Activated naive CD4-positive, alpha-beta T cell treated with anti-CD3 and anti-CD28 coated beads, Interleukin-2, amount 10 ng/mL, durations not matched to agents 7 days and 5 days (primary cell): Measurements from ENCODE around the gene CTNNA2.

Experiments
- CTCF ChIA-PET: fragments of 350-600 bp; sonication (Branson Sonifier 250); formaldehyde crosslinking; loops from one replicate; lab custom pipeline; 2021; ENCODE audit warnings: antibody characterized with exemption; lab: Charles Lee
- DNase-seq: peaks from one replicate; pipeline ENCODE4 v3.0.0-alpha.2; 2020
- H3K27ac Mint-ChIP-seq: one replicate; pipeline ENCODE4 v1.8.0; 2021; ENCODE audit warnings: mild to moderate bottlenecking, moderate library complexity, mixed read lengths
- H3K27me3 Mint-ChIP-seq: one replicate; pipeline ENCODE4 v1.8.0; 2021; ENCODE audit warnings: mild to moderate bottlenecking, mixed read lengths
- H3K36me3 Mint-ChIP-seq: one replicate; pipeline ENCODE4 v1.8.0; 2021; ENCODE audit warnings: mixed read lengths
- H3K4me1 Mint-ChIP-seq: one replicate; pipeline ENCODE4 v1.8.0; 2021; ENCODE audit warnings: mixed read lengths
- H3K4me3 Mint-ChIP-seq: one replicate; pipeline ENCODE4 v1.8.0; 2021; ENCODE audit warnings: mild to moderate bottlenecking, moderate library complexity, mixed read lengths
- H3K9me3 Mint-ChIP-seq: one replicate; pipeline ENCODE4 v1.8.0; 2021; ENCODE audit warnings: mixed read lengths

The CTNNA2 gene

GRCh38 chr2:80048296-80048695 lies 535.4 kb downstream of the CTNNA2 start:
- CTCF ChIA-PET: no interaction called here
- Mint-ChIP-seq H3K27ac (no peak overlapping the region), H3K4me1 (no peaks in the 10 kb centered on the region), H3K4me3 (no peak overlapping the region), H3K36me3 (no peaks in the 10 kb centered on the region), H3K27me3 (no peaks in the 10 kb centered on the region), H3K9me3 (no peaks in the 10 kb centered on the region)
- no peak for DNase-seq

GRCh38 chr2:80050246-80050645 lies 537.4 kb downstream of the CTNNA2 start:
- Mint-ChIP-seq H3K36me3 (no peaks in the 10 kb centered on the region), H3K9me3 (no peaks in the 10 kb centered on the region), H3K4me3 (no peak overlapping the region), H3K27ac (no peak overlapping the region), H3K27me3 (no peaks in the 10 kb centered on the region), H3K4me1 (no peaks in the 10 kb centered on the region)
- no peak for DNase-seq
- CTCF ChIA-PET: no interaction called here

GRCh38 chr2:80053522-80054345 lies 540.9 kb downstream of the CTNNA2 start:
- H3K36me3 Mint-ChIP-seq: no peaks in the 10 kb centered on the region
- CTCF ChIA-PET: no interaction called here
- H3K4me3 Mint-ChIP-seq: no peak overlapping the region
- H3K27me3 Mint-ChIP-seq: no peaks in the 10 kb centered on the region
- no peaks in the 10 kb centered on the region for H3K4me1 Mint-ChIP-seq
- no peak for DNase-seq
- H3K27ac Mint-ChIP-seq: no peak overlapping the region
- H3K9me3 Mint-ChIP-seq: no peaks in the 10 kb centered on the region

DNA sequence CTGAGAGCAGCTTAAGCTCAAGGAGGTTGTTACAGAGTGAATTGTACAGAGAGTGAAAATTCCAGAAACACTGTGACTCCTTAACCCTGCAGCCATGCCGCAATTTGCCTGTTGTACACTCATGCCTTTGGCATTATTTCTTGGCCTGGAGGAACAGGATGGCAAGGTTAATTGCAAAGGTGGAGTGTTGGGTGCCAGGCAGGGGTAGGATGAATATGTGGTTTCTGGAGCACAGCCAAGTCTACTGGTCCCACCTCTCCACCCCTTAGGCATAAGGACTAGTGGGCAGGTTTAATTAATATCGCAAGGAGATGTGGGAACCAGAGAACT lies 541.5 kb downstream of the CTNNA2 start:
- Mint-ChIP-seq H3K9me3 (no peaks in the 10 kb centered on the region), H3K4me1 (no peaks in the 10 kb centered on the region), H3K4me3 (no peak overlapping the region), H3K27me3 (no peaks in the 10 kb centered on the region), H3K27ac (no peak overlapping the region), H3K36me3 (no peaks in the 10 kb centered on the region)
- DNase-seq: no peak
- CTCF ChIA-PET: no interaction called here

DNA sequence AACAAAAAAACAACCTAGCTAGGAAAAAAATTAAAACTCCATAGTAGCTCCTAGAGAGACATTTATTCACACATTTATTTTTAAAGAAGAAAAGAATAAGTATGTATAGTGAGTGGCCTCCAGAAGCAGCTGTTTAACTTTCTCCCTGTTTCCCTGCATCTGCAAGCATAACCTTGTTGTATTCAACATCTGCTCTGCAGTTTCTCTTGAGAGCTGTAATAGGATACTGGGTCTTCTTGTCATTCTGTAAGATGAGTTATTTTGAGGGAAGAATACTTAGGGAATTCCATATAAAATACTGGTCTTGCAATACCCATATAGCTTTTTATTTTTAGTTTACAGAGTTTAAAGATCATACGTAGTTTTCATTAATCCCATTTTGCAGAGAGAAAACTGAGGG lies 545.1 kb downstream of the CTNNA2 start:
- Mint-ChIP-seq H3K4me3 (no peak overlapping the region), H3K9me3 (no peaks in the 10 kb centered on the region), H3K4me1 (no peaks in the 10 kb centered on the region), H3K27me3 (no peaks in the 10 kb centered on the region), H3K36me3 (no peaks in the 10 kb centered on the region), H3K27ac (no peak overlapping the region)
- CTCF ChIA-PET: no interaction called here
- no peak for DNase-seq

DNA sequence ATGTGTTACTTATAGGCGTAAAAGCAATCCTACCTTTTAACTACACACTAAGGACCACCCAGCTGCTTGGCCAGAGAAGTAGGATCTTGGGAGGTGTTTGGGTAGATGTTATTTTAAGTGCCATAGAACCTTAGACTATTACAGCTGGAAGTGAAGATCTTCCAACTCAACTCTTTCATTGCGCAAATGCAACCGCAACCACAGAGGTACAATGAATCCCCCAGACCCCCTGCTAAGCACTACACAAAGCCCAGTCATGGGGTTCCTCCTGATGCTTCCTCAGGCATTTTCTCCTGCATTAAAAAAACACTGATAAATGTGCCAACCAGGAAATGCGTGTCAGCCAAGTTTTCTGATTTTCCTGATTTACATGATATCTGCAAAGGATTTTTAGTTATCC lies 545.7 kb downstream of the CTNNA2 start:
- H3K36me3 Mint-ChIP-seq: no peaks in the 10 kb centered on the region
- H3K4me1 Mint-ChIP-seq: no peaks in the 10 kb centered on the region
- CTCF ChIA-PET: no interaction called here
- no peak for DNase-seq
- no peak overlapping the region for H3K27ac Mint-ChIP-seq
- H3K9me3 Mint-ChIP-seq: no peaks in the 10 kb centered on the region
- H3K4me3 Mint-ChIP-seq: no peak overlapping the region
- H3K27me3 Mint-ChIP-seq: no peaks in the 10 kb centered on the region

DNA sequence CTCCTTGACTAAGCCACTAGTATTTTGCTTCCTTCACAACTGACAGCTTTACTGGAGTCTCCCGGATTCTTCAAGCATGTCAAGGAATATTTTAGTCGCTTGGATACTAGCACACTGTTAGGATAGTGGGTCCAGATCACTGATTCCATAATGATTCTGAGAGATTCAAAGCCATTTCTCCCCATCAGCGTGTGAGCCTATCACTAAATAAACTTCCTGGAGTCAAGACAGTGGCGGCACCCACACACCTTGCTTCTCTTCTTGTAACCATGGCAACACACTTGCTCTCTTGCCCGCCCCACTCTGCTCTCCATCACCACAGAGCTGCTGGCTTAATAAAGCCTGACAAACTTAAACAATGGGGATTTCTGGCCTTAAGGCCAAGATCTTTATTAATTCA lies 546.6 kb downstream of the CTNNA2 start:
- no peaks in the 10 kb centered on the region for H3K36me3 Mint-ChIP-seq
- CTCF ChIA-PET: no interaction called here
- no peak overlapping the region for H3K27ac Mint-ChIP-seq
- no peak overlapping the region for H3K4me3 Mint-ChIP-seq
- H3K4me1 Mint-ChIP-seq: no peaks in the 10 kb centered on the region
- DNase-seq: no peak
- no peaks in the 10 kb centered on the region for H3K9me3 Mint-ChIP-seq
- no peaks in the 10 kb centered on the region for H3K27me3 Mint-ChIP-seq

DNA sequence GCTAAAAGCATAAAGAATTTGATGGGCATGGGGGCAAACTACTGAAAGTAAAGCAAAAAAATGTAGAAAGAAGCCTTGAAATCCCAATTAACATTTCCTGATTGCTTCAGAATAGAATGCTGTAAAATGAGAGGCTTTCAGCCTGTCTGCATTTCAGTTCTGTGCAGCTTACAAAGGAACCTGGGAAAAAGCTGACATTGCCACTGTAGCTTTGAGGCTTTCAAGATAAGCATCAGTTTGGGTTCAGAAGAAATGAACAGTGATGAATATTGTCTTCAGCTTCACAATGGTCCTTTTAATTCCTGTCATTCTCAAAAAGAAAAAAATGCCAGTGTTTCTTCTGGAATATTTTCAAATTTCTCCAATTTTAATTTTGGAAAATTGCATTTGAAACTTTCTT lies 549.0 kb downstream of the CTNNA2 start:
- no peak overlapping the region for H3K4me3 Mint-ChIP-seq
- no peaks in the 10 kb centered on the region for H3K9me3 Mint-ChIP-seq
- DNase-seq: no peak
- H3K27ac Mint-ChIP-seq: no peak overlapping the region
- H3K36me3 Mint-ChIP-seq: no peaks in the 10 kb centered on the region
- no peaks in the 10 kb centered on the region for H3K27me3 Mint-ChIP-seq
- CTCF ChIA-PET: no interaction called here
- H3K4me1 Mint-ChIP-seq: no peaks in the 10 kb centered on the region

GRCh38 chr2:80062298-80062697 lies 549.4 kb downstream of the CTNNA2 start:
- Mint-ChIP-seq H3K4me1 (no peaks in the 10 kb centered on the region), H3K9me3 (no peaks in the 10 kb centered on the region), H3K4me3 (no peak overlapping the region), H3K27me3 (no peaks in the 10 kb centered on the region), H3K36me3 (no peaks in the 10 kb centered on the region), H3K27ac (no peak overlapping the region)
- CTCF ChIA-PET: no interaction called here
- no peak for DNase-seq

DNA sequence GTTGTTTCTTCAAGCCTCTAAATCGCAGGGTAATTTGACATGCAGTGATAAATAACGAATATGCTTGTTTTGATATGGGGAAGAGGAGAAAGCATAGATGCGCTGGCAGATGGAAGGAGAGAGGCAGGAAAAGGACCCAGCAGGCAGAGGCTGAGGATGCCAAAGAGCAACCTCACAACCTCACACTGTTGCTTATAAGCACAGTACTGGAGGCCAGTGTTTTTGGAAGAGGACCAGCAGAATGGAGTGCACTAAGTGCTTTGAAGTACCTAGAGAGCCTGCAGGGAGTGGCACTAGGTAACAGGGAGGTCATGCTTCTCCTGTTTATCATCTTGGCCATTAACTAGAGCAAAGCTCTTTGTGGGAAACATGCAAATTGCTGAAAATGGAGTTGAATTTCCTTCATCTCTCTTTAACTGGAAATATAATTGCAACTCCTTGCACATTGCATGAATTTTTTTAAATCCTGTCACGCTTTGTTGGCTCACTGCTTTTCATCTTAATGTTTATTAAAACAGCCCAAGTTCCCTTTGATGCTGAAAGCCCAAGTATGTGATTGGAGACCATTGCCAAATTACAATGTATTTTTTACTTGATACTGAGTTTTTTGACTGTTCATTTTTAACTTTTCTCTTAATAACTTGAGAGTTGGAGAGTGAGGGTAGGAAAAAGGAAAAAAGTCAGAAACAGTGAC lies 555.3 kb downstream of the CTNNA2 start:
- Mint-ChIP-seq H3K9me3 (no peaks in the 10 kb centered on the region), H3K36me3 (no peaks in the 10 kb centered on the region), H3K4me1 (no peaks in the 10 kb centered on the region), H3K4me3 (no peak overlapping the region), H3K27me3 (no peaks in the 10 kb centered on the region), H3K27ac (no peak overlapping the region)
- no peak for DNase-seq
- CTCF ChIA-PET: no interaction called here

- CTCF ChIA-PET: interaction anchor here (0.6 kb wide), 1 partner anchor 277 kb away, joined by 6 read pairs; no protein-coding TSS in a partner anchor
Observed at GRCh38 chr2:80070587-80070986, 557.7 kb downstream of the CTNNA2 start.

GRCh38 chr2:80071941-80072340 lies 559.1 kb downstream of the CTNNA2 start:
- CTCF ChIA-PET: no interaction called here

More at GRCh38 chr2:80070587-80070986, 557.7 kb downstream of the CTNNA2 start:
- H3K27me3 Mint-ChIP-seq: no peaks in the 10 kb centered on the region
- no peak for DNase-seq
- no peaks in the 10 kb centered on the region for H3K4me1 Mint-ChIP-seq
- no peak overlapping the region for H3K27ac Mint-ChIP-seq
- no peak overlapping the region for H3K4me3 Mint-ChIP-seq
- no peaks in the 10 kb centered on the region for H3K9me3 Mint-ChIP-seq
- no peaks in the 10 kb centered on the region for H3K36me3 Mint-ChIP-seq

DNA sequence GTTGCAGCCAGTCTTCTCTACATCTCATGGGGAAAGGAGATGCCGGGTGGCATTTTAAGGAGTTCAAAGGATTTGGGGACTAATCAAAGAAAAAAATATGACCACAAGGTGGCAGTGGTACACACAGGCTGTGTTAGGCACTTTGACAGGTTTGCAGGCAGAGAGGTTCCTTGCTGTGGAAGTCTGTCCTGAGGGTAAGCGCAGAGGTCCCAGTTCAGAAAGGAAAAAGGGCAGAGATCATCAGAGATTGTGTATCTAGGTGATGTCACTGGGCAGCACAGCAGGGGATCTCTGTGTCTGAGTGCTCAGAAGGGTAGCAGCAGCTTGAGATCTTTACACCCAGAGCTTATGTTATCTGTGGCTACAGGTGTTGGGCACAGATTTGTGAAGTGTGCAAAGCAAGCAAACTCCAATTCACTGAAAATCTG lies 560.3 kb downstream of the CTNNA2 start:
- CTCF ChIA-PET: no interaction called here
- H3K36me3 Mint-ChIP-seq: no peaks in the 10 kb centered on the region
- DNase-seq: peak; percentile 22

More at GRCh38 chr2:80071941-80072340, 559.1 kb downstream of the CTNNA2 start:
- no peaks in the 10 kb centered on the region for H3K9me3 Mint-ChIP-seq
- no peak for DNase-seq
- no peaks in the 10 kb centered on the region for H3K36me3 Mint-ChIP-seq
- no peaks in the 10 kb centered on the region for H3K27me3 Mint-ChIP-seq
- no peaks in the 10 kb centered on the region for H3K4me1 Mint-ChIP-seq
- H3K27ac Mint-ChIP-seq: no peak overlapping the region
- no peak overlapping the region for H3K4me3 Mint-ChIP-seq

DNA sequence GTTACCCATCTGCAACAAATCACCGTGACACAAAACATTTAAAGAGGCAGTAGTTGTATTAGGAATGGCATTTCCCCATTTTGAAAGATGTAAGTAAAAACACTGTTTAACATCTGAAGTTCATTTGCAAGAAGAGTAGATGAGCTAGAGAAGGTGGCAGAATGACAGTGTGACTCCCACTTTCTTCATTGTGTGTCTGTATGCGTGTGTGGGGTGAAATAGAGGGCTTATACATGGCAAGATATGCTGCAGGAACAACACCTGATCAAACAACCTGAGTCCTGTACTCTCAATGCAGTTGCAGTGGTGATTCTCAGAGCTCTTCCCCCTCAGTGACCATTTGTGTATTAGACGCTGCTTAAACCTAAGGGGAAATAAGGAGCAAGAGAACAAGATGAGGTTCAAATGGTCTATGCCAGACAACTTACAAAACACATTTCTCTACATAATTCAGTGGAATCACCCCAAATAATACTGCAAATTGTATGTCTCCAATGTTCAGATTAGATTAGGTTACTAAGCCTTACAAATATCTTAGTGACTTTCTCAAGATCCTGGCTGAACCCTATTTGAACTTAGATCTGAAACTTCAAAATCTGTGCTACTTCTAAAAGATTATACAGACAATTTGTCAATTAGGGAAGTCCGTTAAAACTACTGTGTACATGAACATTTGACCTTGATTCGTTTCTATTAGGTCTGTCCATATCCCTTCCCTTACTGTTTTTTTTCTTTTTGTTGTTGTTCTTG lies 561.6 kb downstream of the CTNNA2 start:
- no peaks in the 10 kb centered on the region for H3K36me3 Mint-ChIP-seq
- DNase-seq: no peak
- no peak overlapping the region for H3K4me3 Mint-ChIP-seq
- CTCF ChIA-PET: no interaction called here
- H3K9me3 Mint-ChIP-seq: no peaks in the 10 kb centered on the region
- no peak overlapping the region for H3K27ac Mint-ChIP-seq
- no peaks in the 10 kb centered on the region for H3K4me1 Mint-ChIP-seq
- no peaks in the 10 kb centered on the region for H3K27me3 Mint-ChIP-seq

More for the DNA sequence above, 560.3 kb downstream of the CTNNA2 start:
- H3K9me3 Mint-ChIP-seq: no peaks in the 10 kb centered on the region
- H3K27me3 Mint-ChIP-seq: no peaks in the 10 kb centered on the region
- H3K4me1 Mint-ChIP-seq: no peaks in the 10 kb centered on the region
- H3K4me3 Mint-ChIP-seq: no peak overlapping the region
- no peak overlapping the region for H3K27ac Mint-ChIP-seq
